Stimulated activated CD4-positive, alpha-beta T cell treated with anti-CD3 and anti-CD28 coated beads, TNF-alpha, amount 100 ng/mL, for 48 hours (primary cell): Measurements from ENCODE around the gene ARHGAP1.
"Not testable (repeated sequence)": the region's sequence is repeated elsewhere in the genome, so short reads cannot be mapped to it uniquely, and the experiment has no call there.

Source experiments
- DNase-seq, 3 donors: peaks; one replicate each; pipeline ENCODE4 v3.0.0-alpha.2; 2020; ENCODE audit warnings: low read depth in 3 of 3

Gene ARHGAP1

GRCh38 chr11:46723359-46723680, 22.9 kb upstream of the ARHGAP1 start:
- DNase-seq = no peak

GRCh38 chr11:46722566-46723358, 22.3 kb upstream of the ARHGAP1 start:
- no peak for DNase-seq

- DNase-seq = no peak
These were observed 20.9 kb upstream of the ARHGAP1 start for GRCh38 chr11:46721286-46721685.

- no peak for DNase-seq
These were observed 19.3 kb upstream of the ARHGAP1 start for GRCh38 chr11:46719543-46720218.

GRCh38 chr11:46719048-46719542, 18.7 kb upstream of the ARHGAP1 start, which contains the start of gene F2:
F2 (plus strand) TSS chr11:46719213; CDS start chr11:46719236, 23 bp downstream.
- no peak for DNase-seq

GRCh38 chr11:46718155-46719019, 18.0 kb upstream of the ARHGAP1 start:
- no peak for DNase-seq

- not testable (repeated sequence) for DNase-seq
These were observed 17.4 kb upstream of the ARHGAP1 start for GRCh38 chr11:46717825-46718154.

GRCh38 chr11:46712874-46713576, 12.6 kb upstream of the ARHGAP1 start:
- no peak for DNase-seq

GRCh38 chr11:46711303-46711702, 10.9 kb upstream of the ARHGAP1 start:
- no peak for DNase-seq

- no peak for DNase-seq
These were observed 10.4 kb upstream of the ARHGAP1 start for GRCh38 chr11:46710821-46711269.

- not testable (repeated sequence) for DNase-seq
These were observed 8.9 kb upstream of the ARHGAP1 start for GRCh38 chr11:46709351-46709750.

- DNase-seq = no peak
These were observed 6.5 kb upstream of the ARHGAP1 start for GRCh38 chr11:46706886-46707285.

GRCh38 chr11:46705070-46705688, 4.8 kb upstream of the ARHGAP1 start:
- DNase-seq = no peak

- no peak for DNase-seq
These were observed 747 bp upstream of the ARHGAP1 start for GRCh38 chr11:46701078-46701654.

- DNase-seq = no peak
These were observed 1.8 kb downstream of the ARHGAP1 start for GRCh38 chr11:46698597-46698996.

GRCh38 chr11:46697723-46698122, 2.7 kb downstream of the ARHGAP1 start:
- DNase-seq = no peak

- no peak for DNase-seq
These were observed 3.1 kb downstream of the ARHGAP1 start for GRCh38 chr11:46697303-46697702.

- DNase-seq = no peak
These were observed 4.2 kb downstream of the ARHGAP1 start for GRCh38 chr11:46696212-46696558.

- DNase-seq = no peak
These were observed 4.8 kb downstream of the ARHGAP1 start for GRCh38 chr11:46695345-46696211.

GRCh38 chr11:46694607-46695006, 5.8 kb downstream of the ARHGAP1 start:
- no peak for DNase-seq
